VCaP (cell line): Measurements from ENCODE around the gene RFX4.

Source experiments
- H3K27ac ChIP-seq: fragments of 450-650 bp; 2 replicates; pipeline ENCODE4 v1.5.1; 2017
- CTCF ChIP-seq: fragments of 450-650 bp; conservative IDR thresholded peaks from 2 replicates; pipeline ENCODE4 v1.5.1; 2017; ENCODE audit warnings: mild to moderate bottlenecking, moderate library complexity

The RFX4 gene

GRCh38 chr12:106780010-106780631 lies 197.3 kb downstream of the RFX4 start:
- no peak for TF ChIP-seq CTCF
- H3K27ac ChIP-seq, result no peak overlapping the region

- no peak for TF ChIP-seq CTCF
- peak overlapping the region; percentile 52 for H3K27ac ChIP-seq
Measured at GRCh38 chr12:106782619-106783018, 199.8 kb downstream of the RFX4 start.

- peak overlapping the region; percentile 52 for H3K27ac ChIP-seq
- TF ChIP-seq CTCF, result no peak
Measured at GRCh38 chr12:106783515-106783914, 200.7 kb downstream of the RFX4 start.

- no peak overlapping the region; the same call in 1 of the 2 replicates for H3K27ac ChIP-seq
- peak; percentile 69 for TF ChIP-seq CTCF
Measured at GRCh38 chr12:106790020-106790419, 207.2 kb downstream of the RFX4 start.

GRCh38 chr12:106791531-106791930 lies 208.7 kb downstream of the RFX4 start:
- no peak for TF ChIP-seq CTCF
- no peak overlapping the region; the same call in 1 of the 2 replicates for H3K27ac ChIP-seq

- no peak for TF ChIP-seq CTCF
Measured at GRCh38 chr12:106794369-106794768, 211.6 kb downstream of the RFX4 start.

GRCh38 chr12:106801167-106801708 lies 218.4 kb downstream of the RFX4 start:
- TF ChIP-seq CTCF, result no peak
- no peak overlapping the region for H3K27ac ChIP-seq

More at GRCh38 chr12:106794369-106794768, 211.6 kb downstream of the RFX4 start:
- no peak overlapping the region for H3K27ac ChIP-seq
